Ishikawa (cell line): ENCODE measurements around the gene TICAM2.

Experiments
- CEBPB ChIP-seq: IDR thresholded peaks from 2 replicates; pipeline ENCODE4 v1.6.1; 2012
- CREB1 ChIP-seq: IDR thresholded peaks from 2 replicates; pipeline ENCODE4 v1.6.1; 2012; ENCODE audit warnings: low read depth
- EGR1 ChIP-seq: IDR thresholded peaks from 2 replicates; pipeline ENCODE4 v1.6.1; 2012
- EP300 ChIP-seq: IDR thresholded peaks from 2 replicates; pipeline ENCODE4 v1.6.1; 2012; ENCODE audit warnings: borderline replicate concordance
- FOXM1 ChIP-seq: IDR thresholded peaks from 2 replicates; pipeline ENCODE4 v1.6.1; 2012; ENCODE audit warnings: low read depth, borderline replicate concordance
- NFIC ChIP-seq: IDR thresholded peaks from 2 replicates; pipeline ENCODE4 v1.6.1; 2012
- RAD21 ChIP-seq: IDR thresholded peaks from 2 replicates; pipeline ENCODE4 v1.6.1; 2012; ENCODE audit warnings: low read depth
- TAF1 ChIP-seq: IDR thresholded peaks from 2 replicates; pipeline ENCODE4 v1.6.1; 2012; ENCODE audit warnings: low read depth, mild to moderate bottlenecking
- TCF12 ChIP-seq: IDR thresholded peaks from 2 replicates; pipeline ENCODE4 v1.6.1; 2012; ENCODE audit warnings: low read depth
- TEAD4 ChIP-seq: IDR thresholded peaks from 2 replicates; pipeline ENCODE4 v1.6.1; 2012
- YY1 ChIP-seq: IDR thresholded peaks from 2 replicates; pipeline ENCODE4 v1.6.1; 2012; ENCODE audit warnings: low read depth
- ZBTB7A ChIP-seq: IDR thresholded peaks from 2 replicates; pipeline ENCODE4 v1.6.1; 2012; ENCODE audit warnings: low read depth
- TF ChIP-seq, protein P1 (sequence below): IDR thresholded peaks from 2 replicates; pipeline ENCODE4 v1.6.1; 2012; ENCODE audit warnings: low read depth, mild to moderate bottlenecking
- TF ChIP-seq, protein P2 (sequence below): IDR thresholded peaks from 2 replicates; pipeline ENCODE4 v1.6.1; 2012
- TF ChIP-seq, protein P3 (sequence below): IDR thresholded peaks from 2 replicates; pipeline ENCODE4 v1.6.1; 2012

Gene TICAM2

DNA sequence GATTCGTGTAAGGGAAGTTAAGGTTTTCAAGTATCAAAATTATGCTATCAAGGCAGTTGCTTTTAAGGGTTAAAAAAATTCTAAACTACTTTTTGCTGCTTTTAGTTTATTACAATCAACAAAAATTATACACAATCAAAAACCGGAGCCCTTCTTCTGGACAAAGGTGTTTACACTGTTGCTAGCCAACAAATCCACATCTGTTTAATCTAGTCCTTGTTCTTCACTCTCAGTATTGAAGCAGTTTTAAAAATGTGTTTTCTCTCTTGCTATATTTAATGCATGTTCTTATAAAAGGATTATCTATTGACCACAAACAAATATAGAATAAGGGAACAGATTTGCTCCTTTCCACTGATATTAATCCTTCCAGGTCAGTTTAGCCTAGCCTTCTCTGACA is 60.2 kb downstream of the TICAM2 start:
- no peak for TF ChIP-seq EP300
- TF ChIP-seq NFIC: no peak
- TF ChIP-seq TCF12: no peak
- no peak for TF ChIP-seq EGR1
- TF ChIP-seq, protein P1, sequence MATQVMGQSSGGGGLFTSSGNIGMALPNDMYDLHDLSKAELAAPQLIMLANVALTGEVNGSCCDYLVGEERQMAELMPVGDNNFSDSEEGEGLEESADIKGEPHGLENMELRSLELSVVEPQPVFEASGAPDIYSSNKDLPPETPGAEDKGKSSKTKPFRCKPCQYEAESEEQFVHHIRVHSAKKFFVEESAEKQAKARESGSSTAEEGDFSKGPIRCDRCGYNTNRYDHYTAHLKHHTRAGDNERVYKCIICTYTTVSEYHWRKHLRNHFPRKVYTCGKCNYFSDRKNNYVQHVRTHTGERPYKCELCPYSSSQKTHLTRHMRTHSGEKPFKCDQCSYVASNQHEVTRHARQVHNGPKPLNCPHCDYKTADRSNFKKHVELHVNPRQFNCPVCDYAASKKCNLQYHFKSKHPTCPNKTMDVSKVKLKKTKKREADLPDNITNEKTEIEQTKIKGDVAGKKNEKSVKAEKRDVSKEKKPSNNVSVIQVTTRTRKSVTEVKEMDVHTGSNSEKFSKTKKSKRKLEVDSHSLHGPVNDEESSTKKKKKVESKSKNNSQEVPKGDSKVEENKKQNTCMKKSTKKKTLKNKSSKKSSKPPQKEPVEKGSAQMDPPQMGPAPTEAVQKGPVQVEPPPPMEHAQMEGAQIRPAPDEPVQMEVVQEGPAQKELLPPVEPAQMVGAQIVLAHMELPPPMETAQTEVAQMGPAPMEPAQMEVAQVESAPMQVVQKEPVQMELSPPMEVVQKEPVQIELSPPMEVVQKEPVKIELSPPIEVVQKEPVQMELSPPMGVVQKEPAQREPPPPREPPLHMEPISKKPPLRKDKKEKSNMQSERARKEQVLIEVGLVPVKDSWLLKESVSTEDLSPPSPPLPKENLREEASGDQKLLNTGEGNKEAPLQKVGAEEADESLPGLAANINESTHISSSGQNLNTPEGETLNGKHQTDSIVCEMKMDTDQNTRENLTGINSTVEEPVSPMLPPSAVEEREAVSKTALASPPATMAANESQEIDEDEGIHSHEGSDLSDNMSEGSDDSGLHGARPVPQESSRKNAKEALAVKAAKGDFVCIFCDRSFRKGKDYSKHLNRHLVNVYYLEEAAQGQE: no peak
- no peak for TF ChIP-seq TAF1
- TF ChIP-seq YY1: no peak
- no peak for TF ChIP-seq CEBPB
- TF ChIP-seq ZBTB7A: no peak
- TF ChIP-seq, protein P2, sequence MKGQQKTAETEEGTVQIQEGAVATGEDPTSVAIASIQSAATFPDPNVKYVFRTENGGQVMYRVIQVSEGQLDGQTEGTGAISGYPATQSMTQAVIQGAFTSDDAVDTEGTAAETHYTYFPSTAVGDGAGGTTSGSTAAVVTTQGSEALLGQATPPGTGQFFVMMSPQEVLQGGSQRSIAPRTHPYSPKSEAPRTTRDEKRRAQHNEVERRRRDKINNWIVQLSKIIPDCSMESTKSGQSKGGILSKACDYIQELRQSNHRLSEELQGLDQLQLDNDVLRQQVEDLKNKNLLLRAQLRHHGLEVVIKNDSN: no peak
- no peak for TF ChIP-seq RAD21
- no peak for TF ChIP-seq TEAD4
- TF ChIP-seq FOXM1: no peak
- TF ChIP-seq, protein P3, sequence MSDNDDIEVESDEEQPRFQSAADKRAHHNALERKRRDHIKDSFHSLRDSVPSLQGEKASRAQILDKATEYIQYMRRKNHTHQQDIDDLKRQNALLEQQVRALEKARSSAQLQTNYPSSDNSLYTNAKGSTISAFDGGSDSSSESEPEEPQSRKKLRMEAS: no peak
- no peak for TF ChIP-seq CREB1

DNA sequence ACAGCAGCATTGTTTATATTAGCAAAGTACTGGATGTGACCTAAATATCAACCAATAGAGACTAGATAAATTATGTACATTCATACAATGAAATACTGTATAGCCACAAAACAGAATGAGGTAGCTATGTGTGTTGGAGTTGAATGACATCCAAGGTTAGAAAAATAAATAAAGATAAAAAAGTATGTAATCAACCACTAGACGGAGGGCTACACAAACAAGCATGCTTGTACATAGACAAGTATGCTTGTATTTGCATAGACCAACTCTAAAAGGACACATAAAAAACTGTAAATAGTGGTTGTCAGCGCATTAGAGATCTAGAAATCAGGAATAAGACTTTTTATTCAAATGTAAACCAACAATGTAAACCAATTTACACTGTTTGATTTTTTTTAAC is 60.7 kb downstream of the TICAM2 start:
- TF ChIP-seq CEBPB: no peak
- TF ChIP-seq, protein P1: no peak
- no peak for TF ChIP-seq EP300
- no peak for TF ChIP-seq RAD21
- TF ChIP-seq ZBTB7A: no peak
- no peak for TF ChIP-seq NFIC
- no peak for TF ChIP-seq TAF1
- TF ChIP-seq, protein P3: no peak
- no peak for TF ChIP-seq TEAD4

DNA sequence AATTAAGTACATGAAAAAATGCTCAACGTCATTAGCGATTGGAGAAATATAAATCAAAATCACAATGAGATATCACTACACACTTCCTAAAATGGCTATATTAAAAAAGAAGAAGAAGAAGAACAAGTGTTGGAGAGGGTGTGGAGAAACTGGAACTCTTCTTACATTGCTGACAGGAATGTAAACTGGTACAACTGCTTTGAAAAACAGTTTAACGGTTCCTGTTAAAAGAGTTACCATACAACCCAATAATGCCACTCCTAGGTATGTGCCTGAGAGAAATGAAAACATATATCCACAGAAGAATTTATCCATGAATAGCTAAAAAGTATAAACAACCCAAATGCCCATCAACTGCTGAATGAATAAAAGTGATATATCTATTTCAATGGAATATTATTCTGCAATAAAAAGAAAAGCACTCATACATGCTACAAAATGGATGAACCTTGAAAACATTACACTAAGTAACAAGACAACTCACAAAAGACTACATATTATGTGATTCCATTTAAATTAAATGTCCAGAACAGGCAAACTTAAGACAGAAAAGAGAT is 66.7 kb downstream of the TICAM2 start:
- TF ChIP-seq TAF1 (no peak), CREB1 (no peak), EP300 (no peak), EGR1 (no peak), ZBTB7A (no peak), FOXM1 (no peak), NFIC (no peak), YY1 (no peak), TEAD4 (no peak), RAD21 (no peak), CEBPB (no peak), TCF12 (no peak)
- TF ChIP-seq, protein P1: no peak
- TF ChIP-seq, protein P3: no peak
- TF ChIP-seq, protein P2: no peak

DNA sequence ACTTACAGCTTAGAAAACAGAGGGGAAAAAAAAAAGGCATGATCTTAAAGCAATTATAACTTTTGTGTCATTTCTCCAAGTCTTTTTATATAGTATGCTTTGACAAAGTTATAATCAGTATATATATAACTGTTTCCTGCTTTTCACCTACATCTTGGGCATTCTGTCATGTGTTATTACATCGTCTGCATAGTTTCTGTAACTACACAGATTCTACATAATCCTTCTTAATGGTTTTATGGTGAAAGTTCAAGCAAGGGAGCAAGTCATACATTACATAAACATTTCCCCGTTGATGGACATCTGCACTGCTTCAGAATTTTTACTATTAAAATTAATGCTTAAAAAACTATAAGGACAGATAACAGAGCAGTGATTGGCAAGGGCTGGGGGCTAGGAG is 69.8 kb downstream of the TICAM2 start:
- TF ChIP-seq TAF1 (no peak), EP300 (no peak), ZBTB7A (no peak), CREB1 (no peak)
- TF ChIP-seq, protein P2: no peak
